Thoracic aorta (tissue), 2 donors: ENCODE results near the gene MARF1. TPM values are rescaled to one million over a fixed set of nuclear protein-coding genes. Genes with fewer than 3 reads are reported as not detected.
A peak's percentile ranks its signal among the peaks of the same experiment; 100 is the strongest.
"Not testable (repeated sequence)": the region's sequence is repeated elsewhere in the genome, so short reads cannot be mapped to it uniquely, and the experiment has no call there.

Source experiments
- ATAC-seq: fragments of 150-250 bp; one replicate; pipeline ENCODE4 v1.8.0; 2017; ENCODE audit warnings: low read depth; ENCODE audit not compliant: insufficient number of reproducible peaks, low FRiP score
- DNase-seq: peaks from one replicate; pipeline ENCODE4 v3.0.0-alpha.2; 2020; ENCODE audit warnings: low spot score
- H3K27ac ChIP-seq, 2 donors: fragments of 200-600 bp; sonication (generic); 1 replicate in 1 of 2; 2 replicates in 1 of 2; pipeline ENCODE4 v1.5.1; 2016; ENCODE audit warnings: mild to moderate bottlenecking in 2 of 2, moderate library complexity in 2 of 2
- H3K27me3 ChIP-seq: fragments of 200-600 bp; sonication (generic); replicated peaks from 2 replicates; pipeline ENCODE4 v1.6.0; 2016; ENCODE audit warnings: mild to moderate bottlenecking; ENCODE audit not compliant: insufficient read depth
- H3K36me3 ChIP-seq: fragments of 200-600 bp; sonication (generic); one replicate; pipeline ENCODE4 v1.5.1; 2016
- H3K4me1 ChIP-seq, 2 donors: fragments of 200-600 bp; sonication (generic); 1 replicate in 1 of 2; 2 replicates in 1 of 2; pipeline versions ENCODE4 v1.5.1 to v1.6.0; 2016; ENCODE audit warnings: low read depth in 2 of 2, mild to moderate bottlenecking in 1 of 2; ENCODE audit not compliant: control insufficient read depth in 1 of 2
- H3K4me3 ChIP-seq: fragments of 200-600 bp; sonication (generic); 2 replicates; pipeline ENCODE4 v1.5.1; 2016; ENCODE audit warnings: mild to moderate bottlenecking
- H3K9me3 ChIP-seq: fragments of 200-600 bp; sonication (generic); 2 replicates; pipeline ENCODE4 v1.5.1; 2016
- CTCF ChIP-seq: fragments of 200-600 bp; sonication (generic); IDR thresholded peaks from one replicate; pipeline ENCODE4 v1.5.1; 2019; ENCODE audit warnings: antibody characterized with exemption
- total RNA-seq, 2 donors: library from RNA; depleted of rRNA; stranded (reverse); fragments of >200 nt; gene quantifications; one replicate each; pipeline versions ENCODE4 v1.1.0 to v1.2.3, GENCODE V29; 2016

MARF1 gene
- total RNA-seq, 2 donors from 2014 or later, result 35.7 to 49.6 TPM

- Histone ChIP-seq H3K27me3 (no peaks in the 10 kb centered on the region), H3K36me3 (no peaks in the 10 kb centered on the region), H3K4me3 (peak overlapping the region; percentile 58), H3K4me1 (peaks cover 15 to 19% of the 10 kb centered on the region in 2 donors), H3K9me3 (no peaks in the 10 kb centered on the region), H3K27ac (peak overlapping the region; percentile 69 to 76)
- no peak for TF ChIP-seq CTCF
- DNase-seq, result peak; percentile 86
- peak; percentile 98 for ATAC-seq
Measured at GRCh38 chr16:15672514-15673167, 29.7 kb upstream of the MARF1 start.

DNA sequence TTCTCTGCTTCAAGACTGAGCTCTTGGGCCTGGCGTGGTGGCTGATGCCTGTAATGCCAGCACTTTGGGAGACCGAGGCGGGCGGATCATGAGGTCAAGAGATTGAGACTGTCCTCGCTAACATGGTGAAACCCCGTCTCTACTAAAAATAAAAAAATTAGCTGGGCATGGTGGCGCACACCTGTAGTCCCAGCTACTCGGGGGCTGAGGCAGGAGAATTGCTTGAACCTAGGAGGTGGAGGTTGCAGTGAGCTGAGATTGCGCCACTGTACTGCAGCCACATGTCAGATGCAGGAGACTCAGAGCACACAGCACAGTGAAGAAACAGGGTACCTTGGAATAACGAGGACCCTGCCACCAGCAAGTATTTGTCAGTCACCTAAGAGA lies 29.2 kb upstream of the MARF1 start:
- H3K27ac ChIP-seq, result peak overlapping the region; percentile 67 to 76
- not testable (repeated sequence) for H3K36me3 ChIP-seq, H3K27me3 ChIP-seq, H3K9me3 ChIP-seq, ATAC-seq, DNase-seq
- peak overlapping the region; percentile 58 for H3K4me3 ChIP-seq
- peaks cover 15 to 19% of the 10 kb centered on the region in 2 donors for H3K4me1 ChIP-seq

DNA sequence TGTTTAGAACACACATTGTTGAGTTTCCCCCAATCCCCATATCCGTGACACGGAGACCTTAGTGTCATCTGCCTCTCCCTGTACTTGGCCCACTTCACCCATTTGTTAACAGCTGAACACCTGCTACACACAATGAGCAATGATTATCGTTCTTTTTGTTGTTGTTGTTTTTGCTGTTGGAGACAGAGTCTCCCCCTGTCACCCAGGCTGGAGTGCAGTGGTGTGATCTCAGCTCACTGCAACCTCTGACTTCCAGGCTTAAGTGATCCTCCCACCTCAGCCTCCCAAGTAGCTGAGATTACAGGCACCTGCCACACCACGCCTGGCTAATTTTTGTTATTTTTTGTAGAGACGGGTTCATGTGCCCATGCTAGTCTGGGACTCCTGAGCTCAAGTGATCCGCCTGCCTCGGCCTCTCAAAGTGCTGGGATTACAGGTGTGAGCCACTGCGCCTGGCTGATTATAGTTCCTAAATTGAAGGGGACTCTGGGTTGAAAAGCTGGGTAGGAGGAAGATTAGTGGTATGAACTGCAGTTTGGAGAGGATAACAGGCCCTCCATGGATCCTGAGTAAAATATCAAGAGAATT lies 28.7 kb upstream of the MARF1 start:
- ATAC-seq, result no peak
- no peak for TF ChIP-seq CTCF
- Histone ChIP-seq H3K27me3 (no peaks in the 10 kb centered on the region), H3K27ac (peak overlapping the region; percentile 67 to 76), H3K4me3 (no peak overlapping the region), H3K36me3 (peaks cover 8% of the 10 kb centered on the region), H3K9me3 (no peaks in the 10 kb centered on the region), H3K4me1 (peaks cover 15 to 19% of the 10 kb centered on the region in 2 donors)
- no peak for DNase-seq

DNA sequence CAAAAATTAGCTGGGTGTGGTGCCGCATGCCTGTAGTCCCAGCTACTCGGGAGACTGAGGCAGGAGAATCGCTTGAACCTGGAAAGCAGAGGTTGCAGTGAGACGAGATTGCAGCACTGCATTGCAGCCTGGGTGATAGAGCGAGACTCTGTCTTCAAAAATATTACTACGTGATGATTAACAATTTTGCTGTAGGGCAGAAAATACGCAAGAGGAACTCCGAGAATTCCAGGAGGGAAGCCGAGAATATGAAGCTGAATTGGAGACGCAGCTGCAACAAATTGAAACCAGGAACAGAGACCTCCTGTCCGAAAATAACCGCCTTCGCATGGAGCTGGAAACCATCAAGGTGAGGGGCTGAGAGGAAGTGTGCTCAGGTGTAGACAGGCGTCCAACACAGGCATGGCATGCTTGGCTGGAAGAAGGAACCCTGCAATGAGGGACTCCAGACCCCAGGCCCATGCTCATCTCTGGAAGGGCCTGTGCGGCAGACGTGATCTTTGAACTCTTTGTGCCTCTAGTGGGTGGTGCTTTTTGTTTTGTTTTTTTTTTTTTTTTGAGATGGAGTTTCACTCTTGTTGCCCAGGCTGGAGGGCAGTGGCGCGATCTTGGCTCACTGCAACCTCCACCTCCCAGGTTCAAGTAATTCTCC lies 24.3 kb upstream of the MARF1 start:
- H3K27me3 ChIP-seq, result no peaks in the 10 kb centered on the region
- peaks cover 5 to 6% of the 10 kb centered on the region in 2 donors for H3K4me1 ChIP-seq
- ATAC-seq (no peak), DNase-seq (no peak)
- no peak for TF ChIP-seq CTCF
- H3K9me3 ChIP-seq, result no peaks in the 10 kb centered on the region
- H3K36me3 ChIP-seq, result peaks cover 19% of the 10 kb centered on the region
- no peak overlapping the region for H3K4me3 ChIP-seq
- H3K27ac ChIP-seq, result no peak overlapping the region

DNA sequence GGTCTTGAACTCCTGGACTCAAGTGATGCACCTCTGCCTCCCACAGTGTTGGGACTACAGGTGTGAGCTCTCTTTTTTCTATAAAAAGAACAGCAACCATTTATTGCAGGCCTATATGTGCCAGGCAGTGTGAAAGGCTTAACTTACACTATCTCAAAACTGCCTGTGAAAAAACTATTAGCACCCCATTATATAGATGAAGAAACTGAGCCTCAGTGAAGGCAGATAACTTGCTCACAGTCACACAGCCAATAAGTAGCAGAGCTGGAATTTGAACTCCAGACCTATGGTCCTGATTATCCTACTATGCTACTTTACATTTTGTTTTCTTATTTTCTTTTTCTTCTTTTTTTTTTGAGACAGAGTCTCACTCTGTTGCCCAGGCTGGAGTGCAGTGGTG lies 22.2 kb upstream of the MARF1 start:
- ATAC-seq (no peak), DNase-seq (no peak)
- Histone ChIP-seq H3K9me3 (no peaks in the 10 kb centered on the region), H3K36me3 (peaks cover 19% of the 10 kb centered on the region), H3K27me3 (no peaks in the 10 kb centered on the region), H3K27ac (no peak overlapping the region), H3K4me3 (no peak overlapping the region), H3K4me1 (no peaks in the 10 kb centered on the region)
- no peak for TF ChIP-seq CTCF
